Spleen (tissue), 7 donors: ENCODE data around the gene UBR4.

Experiments
- CTCF ChIP-seq, 11 experiments: fragments of 200-600 bp in 7 of 11; fragments of 450-650 bp in 4 of 11; sonication (generic) in 4 of 11; IDR thresholded peaks in 8 of 11; conservative IDR thresholded peaks in 3 of 11; 1 replicate in 7 of 11; 2 replicates in 4 of 11; pipeline versions ENCODE4 v1.4.0 to v1.8.0; 2016 to 2021; ENCODE audit warnings: antibody characterized with exemption in 11 of 11, inconsistent platforms in 4 of 11, mild to moderate bottlenecking in 1 of 11
- POLR2A ChIP-seq, 3 donors: fragments of 450-650 bp; IDR thresholded peaks; one replicate each; pipeline ENCODE4 v1.5.1; 2017; ENCODE audit warnings: antibody characterized with exemption in 3 of 3, mild to moderate bottlenecking in 1 of 3
- POLR2AphosphoS5 ChIP-seq, 3 donors: sonication (generic); formaldehyde crosslinking; IDR thresholded peaks; one replicate each; pipeline ENCODE4 v1.5.1; 2017; ENCODE audit warnings: antibody characterized with exemption in 3 of 3
- donor health status: DM: no; HTN: no; CAD: no; lungs with moderate emphysema.
- donor health status: DM: no; HTN: no; CAD: no.
- donor health status: DM: no; HTN: no; CAD: no.

GRCh38 chr1:19029191-19030085 is 180.6 kb downstream of the UBR4 start:
- TF ChIP-seq CTCF (IDR thresholded peaks at IDR 0.05 in 8 of 11, conservative IDR thresholded peaks at IDR 0.05 in 3 of 11): no peak
- no peak for TF ChIP-seq POLR2A (IDR thresholded peaks at IDR 0.05)
- TF ChIP-seq POLR2AphosphoS5 (IDR thresholded peaks at IDR 0.05): no peak
